Measurements from ENCODE around the gene CCDC85A.

Gene CCDC85A

DNA sequence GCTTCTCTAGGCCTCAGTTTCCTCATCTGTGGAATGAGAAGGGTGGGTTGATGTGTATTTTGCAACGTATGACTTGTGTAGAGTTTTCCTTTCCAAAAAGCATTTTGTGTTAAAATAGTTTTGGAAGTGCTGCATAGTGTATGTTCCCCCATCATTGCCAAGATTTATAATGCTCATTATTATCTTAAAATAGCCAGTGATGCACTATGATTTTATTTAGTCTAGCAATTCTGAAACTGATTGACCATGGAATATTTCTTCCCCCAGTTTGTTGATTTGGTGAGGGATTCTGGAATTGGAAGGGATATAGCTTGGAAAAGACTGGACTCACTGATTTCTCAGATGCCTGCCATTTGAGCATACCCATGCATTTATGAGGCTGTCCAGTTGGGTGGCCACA, 130.6 kb downstream of the CCDC85A start:
- DNase-seq, result no peak

DNA sequence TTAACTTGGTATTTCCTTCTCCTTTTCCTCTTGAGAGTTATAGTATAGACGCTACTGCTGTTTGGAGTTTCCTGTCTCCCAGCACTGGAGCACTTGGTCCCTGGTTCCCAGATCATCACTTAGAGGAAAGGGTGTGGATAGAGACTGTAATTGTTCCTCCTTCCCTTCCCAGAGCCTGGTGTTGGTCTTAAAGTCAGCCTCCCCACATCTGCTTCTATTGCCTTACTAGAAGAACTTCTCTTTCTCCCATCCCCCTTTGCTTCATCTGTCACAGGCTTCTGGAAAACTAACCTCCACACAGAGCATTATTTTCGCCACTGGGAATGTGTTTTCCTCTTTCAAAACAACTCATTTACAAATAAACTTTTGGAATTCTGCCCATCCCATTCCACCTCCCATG, 131.0 kb downstream of the CCDC85A start:
- DNase-seq, result peak; percentile 31

- DNase-seq, result peak; percentile 72
Measured at GRCh38 chr2:56315376-56315775, 131.6 kb downstream of the CCDC85A start.

GRCh38 chr2:56316011-56316410, 132.2 kb downstream of the CCDC85A start:
- DNase-seq, result no peak

DNA sequence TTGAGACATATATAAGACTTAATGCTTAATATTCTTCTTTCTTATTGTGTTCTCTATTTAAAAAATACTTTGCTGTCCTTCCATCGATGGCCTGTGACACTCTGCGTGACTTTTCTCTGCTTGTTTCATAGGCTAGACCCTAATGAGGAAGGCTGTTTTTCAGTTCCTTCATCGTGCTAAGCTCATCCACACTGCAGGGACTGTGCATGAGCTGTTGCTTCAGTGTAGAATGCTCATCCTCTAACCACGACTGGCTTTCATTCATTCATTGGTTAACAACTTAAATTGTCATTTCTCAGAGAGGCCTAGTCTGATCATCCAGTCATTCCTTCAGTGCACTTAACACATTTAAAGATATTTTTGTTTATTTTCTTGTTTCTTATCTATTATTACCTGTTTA, 134.4 kb downstream of the CCDC85A start:
- DNase-seq, result no peak

DNA sequence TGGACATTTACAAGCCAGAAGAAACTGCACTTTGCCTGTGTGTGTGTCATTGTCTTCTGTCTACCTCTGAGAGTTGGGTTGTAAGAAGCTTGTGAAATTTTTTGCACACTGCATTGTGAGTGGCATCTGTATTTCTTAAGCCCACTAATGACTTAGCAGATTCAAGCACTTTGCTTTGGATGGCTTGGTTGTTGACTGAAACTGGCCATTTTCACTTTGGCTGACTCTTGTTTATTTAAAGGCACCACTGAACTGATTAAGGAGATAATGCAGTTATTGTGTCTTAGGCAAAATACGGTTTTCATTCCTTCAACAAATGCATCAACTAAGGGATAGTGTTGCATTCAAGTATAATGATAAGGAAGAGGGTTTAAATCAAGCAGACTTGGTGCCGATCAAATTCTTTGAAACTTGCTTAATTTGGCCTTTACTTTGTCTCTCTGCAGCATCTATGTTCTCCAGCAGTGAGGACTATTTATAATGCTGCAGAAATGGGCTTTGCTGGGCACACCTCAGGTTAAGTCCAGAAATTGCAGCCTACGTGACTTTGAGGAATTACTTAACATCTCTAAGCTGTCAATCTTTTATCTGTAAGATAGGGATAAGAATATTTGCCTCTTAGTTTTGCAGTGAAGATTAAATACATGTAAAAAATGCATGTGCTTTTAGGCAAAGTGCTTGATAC, 142.0 kb downstream of the CCDC85A start:
- DNase-seq, result no peak

GRCh38 chr2:56326346-56326741, 142.6 kb downstream of the CCDC85A start:
- no peak for DNase-seq

GRCh38 chr2:56331810-56332209, 148.0 kb downstream of the CCDC85A start:
- no peak for DNase-seq

- DNase-seq, result no peak
Measured at GRCh38 chr2:56333812-56334485, 150.2 kb downstream of the CCDC85A start.

- DNase-seq, result peak; percentile 45
Measured at GRCh38 chr2:56334622-56335021, 150.8 kb downstream of the CCDC85A start.

- DNase-seq, result peak; percentile 52
Measured at GRCh38 chr2:56335101-56335500, 151.3 kb downstream of the CCDC85A start.

DNA sequence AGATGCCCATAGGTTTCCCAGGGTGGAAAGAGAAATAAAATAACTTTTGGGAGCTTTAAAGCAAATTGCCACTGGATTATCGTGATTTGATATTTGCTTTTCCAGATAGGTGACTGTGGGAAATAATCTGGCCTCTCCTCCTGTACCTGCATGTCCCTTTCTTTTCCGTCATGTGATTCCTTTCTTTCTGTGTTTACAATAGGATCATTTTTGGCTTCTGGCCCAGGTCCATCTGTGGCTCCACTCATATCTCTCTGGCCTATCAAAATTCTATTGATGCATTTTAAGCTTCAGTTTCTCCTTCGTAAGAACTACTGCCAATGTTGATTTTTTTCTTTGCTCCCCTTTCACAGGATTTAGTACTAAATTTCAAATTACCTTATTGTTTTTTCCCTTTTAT, 153.6 kb downstream of the CCDC85A start:
- DNase-seq, result no peak

- DNase-seq, result no peak
Measured at GRCh38 chr2:56338232-56338631, 154.4 kb downstream of the CCDC85A start.

- DNase-seq, result no peak
Measured at GRCh38 chr2:56344771-56345170, 161.0 kb downstream of the CCDC85A start.

DNA sequence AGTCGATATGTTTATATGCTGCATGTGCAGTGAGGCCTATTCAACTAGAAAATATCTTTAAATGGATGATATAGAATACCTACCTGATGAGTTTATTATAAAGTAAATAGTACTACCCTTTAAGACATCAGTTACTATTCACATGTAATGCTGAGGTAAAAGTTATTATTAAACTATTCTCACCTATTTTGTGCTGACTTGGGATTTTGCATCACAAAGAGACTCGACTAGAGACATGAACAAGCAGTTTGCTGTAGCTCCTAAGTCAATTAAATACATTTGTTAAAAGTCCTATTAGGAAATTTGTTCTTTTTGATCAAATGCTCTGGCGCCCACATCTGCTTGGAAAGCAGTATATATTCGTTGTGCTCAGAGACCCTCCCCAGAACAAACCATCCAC, 164.1 kb downstream of the CCDC85A start:
- no peak for DNase-seq

- DNase-seq, result no peak
Measured at GRCh38 chr2:56348392-56349210, 164.8 kb downstream of the CCDC85A start.

DNA sequence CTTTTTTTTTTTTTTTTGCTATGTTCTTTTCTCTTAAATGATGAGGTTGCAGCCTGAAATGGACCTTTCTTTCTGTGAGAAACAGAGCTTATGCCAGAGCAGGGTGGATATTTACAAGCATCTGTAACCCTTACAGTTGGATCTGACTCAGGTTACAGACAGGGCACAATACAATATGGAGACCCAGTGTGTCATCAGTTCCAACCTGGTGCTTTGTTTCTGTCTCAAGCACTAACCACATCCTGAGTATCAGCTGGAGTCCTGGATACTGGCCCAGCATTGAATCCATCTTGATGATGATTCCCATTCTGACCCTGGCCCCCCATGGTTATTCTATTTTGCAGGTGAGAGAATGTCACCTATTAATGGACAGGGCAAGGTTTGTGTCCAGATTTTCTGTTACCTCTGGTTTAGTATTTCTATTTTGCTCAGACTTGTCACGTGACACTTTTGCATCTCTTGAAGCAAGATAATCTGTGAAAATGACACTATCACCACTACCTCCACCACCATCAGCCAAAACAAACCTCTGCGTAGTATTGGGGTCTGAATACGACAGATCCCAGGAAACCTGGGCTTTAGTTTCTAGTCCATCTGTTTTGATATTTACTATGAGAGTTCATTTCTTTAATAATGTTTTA, 174.0 kb downstream of the CCDC85A start:
- DNase-seq, result peak; percentile 73

- no peak for DNase-seq
Measured at GRCh38 chr2:56361844-56362243, 178.1 kb downstream of the CCDC85A start.

- no peak for DNase-seq
Measured at GRCh38 chr2:56364902-56365301, 181.1 kb downstream of the CCDC85A start.

DNA sequence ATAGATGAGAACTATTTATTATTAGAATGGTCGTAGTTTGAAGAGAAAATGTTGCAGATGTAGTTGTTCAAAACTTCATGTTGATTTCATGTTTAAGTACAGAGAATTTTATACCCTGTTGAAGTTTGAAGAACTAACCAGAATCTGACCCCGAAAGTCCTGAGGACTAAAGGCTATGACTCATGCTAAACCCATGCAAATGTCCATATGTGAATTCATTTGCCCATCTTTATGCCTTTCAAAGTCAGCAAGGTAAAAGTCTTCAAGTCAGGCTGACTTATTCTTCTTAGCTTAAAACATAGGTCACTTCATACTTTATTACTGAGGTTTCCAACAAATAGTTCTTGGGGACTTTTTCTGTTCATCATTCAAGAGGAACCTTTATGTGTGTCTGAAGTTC, 185.5 kb downstream of the CCDC85A start:
- DNase-seq, result peak; percentile 62

- DNase-seq, result no peak
Measured at GRCh38 chr2:56372071-56372656, 188.4 kb downstream of the CCDC85A start.

GRCh38 chr2:56375251-56375650, 191.5 kb downstream of the CCDC85A start:
- no peak for DNase-seq
